GM10248 (cell line): ENCODE measurements around the gene RPH3AL.

Experiments used
- CTCF ChIA-PET: fragments of 300-600 bp; sonication (Branson Sonifier 250); formaldehyde crosslinking; extraction: SDS; loops from one replicate; lab custom pipeline; 2021; ENCODE audit warnings: antibody characterized with exemption; lab: Yijun Ruan, JAX
- POLR2A ChIA-PET: fragments of 350-650 bp; sonication (Branson Sonifier 250); formaldehyde crosslinking; extraction: SDS; loops from one replicate; lab custom pipeline; 2020; ENCODE audit warnings: antibody characterized with exemption; lab: Yijun Ruan, JAX
- DNase-seq: peaks from one replicate; pipeline ENCODE4 v3.0.0; 2012; ENCODE audit errors: extremely low spot score
- CTCF ChIP-seq: IDR thresholded peaks from 2 replicates; pipeline ENCODE4 v1.5.1; 2012; ENCODE audit warnings: mild to moderate bottlenecking, low read depth; ENCODE audit errors: extremely low read depth, missing control alignments, control extremely low read depth

Gene RPH3AL

GRCh38 chr17:252456-252855 is 100.2 kb downstream of the RPH3AL start:
- CTCF ChIA-PET, result no interaction called here
- POLR2A ChIA-PET, result no interaction called here
- no peak for DNase-seq
- TF ChIP-seq CTCF, result no peak

GRCh38 chr17:251531-251930 is 101.1 kb downstream of the RPH3AL start:
- CTCF ChIA-PET, result no interaction called here

GRCh38 chr17:250487-251300 is 101.9 kb downstream of the RPH3AL start:
- no peak for DNase-seq
- CTCF ChIA-PET, result no interaction called here
- no peak for TF ChIP-seq CTCF
- POLR2A ChIA-PET, result interaction anchor here (0.6 kb wide), 1 partner anchor 281 kb away, joined by 3 read pairs; no protein-coding TSS in a partner anchor

More at GRCh38 chr17:251531-251930, 101.1 kb downstream of the RPH3AL start:
- no peak for TF ChIP-seq CTCF
- DNase-seq, result no peak
- POLR2A ChIA-PET, result no interaction called here

- DNase-seq, result no peak
- ChIA-PET CTCF (no interaction called here), POLR2A (no interaction called here)
- TF ChIP-seq CTCF, result no peak
Measured at GRCh38 chr17:249236-249993, 103.2 kb downstream of the RPH3AL start.

GRCh38 chr17:248337-249235 is 104.0 kb downstream of the RPH3AL start:
- no peak for TF ChIP-seq CTCF
- ChIA-PET POLR2A (no interaction called here), CTCF (interaction anchor here (1.0 kb wide), 1 partner anchor 163 kb away, joined by 3 read pairs; no protein-coding TSS in a partner anchor)
- DNase-seq, result no peak

GRCh38 chr17:247767-248166 is 104.8 kb downstream of the RPH3AL start:
- POLR2A ChIA-PET, result no interaction called here
- CTCF ChIA-PET, result no interaction called here
- no peak for TF ChIP-seq CTCF
- DNase-seq, result no peak
